Activated naive CD4-positive, alpha-beta T cell treated with anti-CD3 and anti-CD28 coated beads, Interleukin-2, amount 50 U/mL, for 16 hours (primary cell): ENCODE results near the gene ZFX.
A peak's percentile ranks its signal among the peaks of the same experiment; 100 is the strongest.
"Not testable (repeated sequence)": the region's sequence is repeated elsewhere in the genome, so short reads cannot be mapped to it uniquely, and the experiment has no call there.

ENCODE experiments used
- DNase-seq: peaks from one replicate; pipeline ENCODE4 v3.0.0-alpha.2; 2020

ZFX gene

DNA sequence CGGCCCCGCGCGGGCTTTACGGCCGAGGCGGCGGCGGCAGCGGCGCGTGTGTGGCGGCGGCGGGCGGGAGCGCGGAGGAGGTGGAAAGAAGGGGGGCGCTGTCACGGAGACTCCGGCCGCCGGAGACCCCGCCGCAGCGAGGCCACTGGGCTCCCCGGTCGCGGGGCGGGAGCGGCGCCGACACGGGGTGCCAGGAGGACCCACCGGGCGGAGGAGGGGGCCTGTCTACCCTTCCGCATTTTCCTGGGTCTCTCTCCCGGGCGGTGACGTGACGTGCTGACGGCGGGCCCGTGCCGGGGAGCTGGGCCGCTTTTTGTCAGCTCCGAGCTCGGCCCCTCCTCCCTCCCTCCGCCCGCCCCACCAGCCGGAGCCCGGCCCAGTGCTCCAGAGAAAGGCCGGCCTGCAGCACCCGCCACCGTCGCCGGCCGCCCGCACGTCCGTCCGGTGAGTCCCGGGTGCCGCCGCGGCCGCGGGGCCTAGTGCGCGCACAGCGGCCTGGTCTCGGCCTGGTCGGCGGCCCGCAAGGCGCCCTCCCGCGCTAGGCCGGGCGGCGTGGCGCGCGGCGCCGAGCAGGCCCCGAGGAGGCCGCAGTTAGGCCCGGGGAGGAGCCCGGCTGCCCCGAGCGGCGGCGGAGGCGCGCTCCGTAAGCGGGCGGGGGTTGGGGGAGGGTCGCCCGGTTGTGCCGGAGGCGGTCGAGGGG lies at the start of gene ZFX:
ZFX (plus strand) TSS at position 379 of the 700 bp plus-strand sequence. CDS start 23,014 bp downstream, outside the sequence.
- peak; percentile 64 for DNase-seq

DNA sequence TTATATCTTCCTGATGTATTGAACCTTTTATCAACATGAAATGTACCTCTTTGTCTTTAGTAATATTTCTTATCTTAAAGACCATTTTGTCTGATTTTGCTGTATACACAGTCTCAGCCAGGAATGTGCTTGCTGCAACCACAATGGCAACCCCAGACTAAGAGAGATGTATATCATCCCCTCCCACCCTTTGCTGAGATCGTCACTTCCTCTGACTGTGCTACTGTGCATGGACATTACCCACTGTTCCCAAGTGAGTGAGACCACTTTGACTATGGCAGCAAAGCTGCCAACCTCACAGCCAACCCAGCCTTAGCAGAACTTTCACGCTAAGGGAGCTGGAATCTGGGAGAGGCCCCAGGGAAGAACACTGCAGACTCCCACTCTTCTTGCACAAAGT lies 48.8 kb upstream of the ZFX start:
- DNase-seq = no peak

DNA sequence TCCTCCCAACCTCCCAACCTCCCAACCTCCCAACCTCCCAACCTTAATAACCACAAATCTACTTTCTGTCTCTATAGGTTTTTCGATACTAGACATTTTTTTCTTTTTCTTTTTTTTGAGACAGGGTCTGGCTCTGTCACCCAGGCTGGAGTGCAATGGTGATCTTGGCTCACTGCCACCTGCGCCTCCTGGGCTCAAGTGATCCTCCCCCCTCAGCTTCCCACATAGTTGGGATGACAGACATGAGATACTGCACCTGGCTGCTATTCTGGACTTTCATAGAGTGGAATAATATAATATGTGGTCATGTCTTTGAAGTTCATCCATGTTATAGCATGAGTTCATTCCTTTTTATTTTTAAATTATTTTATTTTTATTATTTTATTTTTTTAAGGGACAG lies 39.5 kb upstream of the ZFX start:
- DNase-seq = no peak

DNA sequence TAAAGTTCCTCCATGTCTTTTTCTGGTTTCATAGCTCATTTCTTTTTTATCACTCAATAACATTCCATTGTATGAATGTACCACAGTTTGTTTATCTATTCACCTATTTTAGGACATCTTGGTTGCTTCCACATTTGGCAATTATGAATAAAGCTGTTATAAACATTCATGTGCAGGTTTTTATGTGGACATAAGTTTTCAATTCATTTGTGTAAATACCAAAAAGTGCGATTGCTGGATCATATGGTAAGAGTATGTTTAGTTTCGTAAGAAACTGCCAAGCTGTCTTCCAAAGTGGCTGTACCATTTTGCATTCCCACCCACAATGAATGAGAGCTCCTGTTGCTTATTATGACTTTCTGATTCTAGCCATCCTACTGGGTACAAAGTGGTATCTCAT lies 36.3 kb upstream of the ZFX start:
- no peak for DNase-seq

DNA sequence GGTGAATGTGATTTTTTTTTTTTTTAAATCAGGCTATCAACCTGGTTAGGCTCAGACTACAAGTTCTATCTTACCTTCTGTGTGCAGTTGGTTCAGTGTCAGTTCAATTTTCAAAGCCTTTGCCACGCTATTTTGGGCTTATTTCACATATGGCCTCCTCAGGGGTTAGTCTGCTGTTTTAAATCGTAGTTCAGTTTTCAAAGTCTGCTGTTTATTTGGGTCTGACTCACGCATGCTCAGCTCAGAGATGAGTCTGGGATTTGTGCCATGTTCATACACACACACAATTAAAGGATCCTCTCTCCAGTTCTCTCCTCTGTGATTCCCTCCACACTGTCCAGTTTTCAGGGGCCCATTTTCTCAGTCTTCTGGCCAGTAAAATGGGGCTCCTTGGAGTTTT lies 32.3 kb upstream of the ZFX start:
- no peak for DNase-seq

DNA sequence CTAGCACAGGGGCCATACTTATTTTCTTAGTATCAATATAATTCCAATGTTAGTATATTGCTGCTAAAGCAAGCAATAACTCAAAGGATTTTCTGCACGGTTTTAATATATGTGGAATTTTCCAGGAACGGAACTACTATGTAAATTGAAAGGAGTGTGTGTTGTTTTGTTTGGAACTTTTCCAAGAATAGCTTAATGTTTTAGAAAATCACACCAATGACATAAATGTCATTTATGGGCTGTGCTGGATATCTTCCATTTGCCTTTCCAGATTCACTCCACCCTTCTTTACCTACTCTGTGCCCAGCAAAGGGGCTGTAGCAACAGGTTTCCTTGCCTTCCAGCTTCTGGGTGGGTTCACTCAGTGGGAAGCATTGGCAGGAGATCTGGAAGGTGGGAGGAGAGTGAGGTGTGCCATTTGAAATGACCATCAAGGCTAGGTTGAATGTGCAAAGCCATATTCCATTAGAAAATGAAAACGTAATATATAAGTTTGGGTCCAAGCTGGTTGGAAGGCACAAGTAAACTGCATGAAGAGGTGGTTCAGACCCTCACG lies 25.2 kb upstream of the ZFX start:
- no peak for DNase-seq

DNA sequence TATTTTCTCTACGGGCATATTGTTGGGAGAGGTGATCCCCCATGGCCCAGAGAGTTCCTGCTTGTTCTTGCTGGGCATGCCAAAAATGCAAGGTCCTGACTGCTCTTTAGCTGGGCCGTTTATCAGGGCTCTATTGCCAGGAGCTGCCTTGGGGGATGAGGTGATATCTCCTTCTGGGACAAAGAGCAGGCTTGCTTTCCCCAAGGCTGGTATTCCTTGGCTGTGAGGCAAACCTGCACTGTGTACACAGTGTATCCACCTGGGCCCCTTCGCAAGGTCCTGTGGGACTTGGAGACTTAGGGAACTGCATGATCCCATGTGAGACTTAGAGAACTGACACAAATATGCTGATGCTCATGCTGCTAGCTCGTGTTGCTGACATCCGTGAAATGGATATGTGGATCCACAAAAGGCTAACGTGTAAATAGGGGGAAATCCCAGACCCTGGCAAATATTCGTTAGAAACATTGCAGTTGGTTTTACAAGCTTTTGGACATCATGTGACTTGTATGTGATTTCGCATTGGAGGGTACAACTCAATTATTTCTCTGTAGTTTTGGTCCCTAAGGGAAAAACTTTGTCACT lies 24.4 kb upstream of the ZFX start:
- no peak for DNase-seq

DNA sequence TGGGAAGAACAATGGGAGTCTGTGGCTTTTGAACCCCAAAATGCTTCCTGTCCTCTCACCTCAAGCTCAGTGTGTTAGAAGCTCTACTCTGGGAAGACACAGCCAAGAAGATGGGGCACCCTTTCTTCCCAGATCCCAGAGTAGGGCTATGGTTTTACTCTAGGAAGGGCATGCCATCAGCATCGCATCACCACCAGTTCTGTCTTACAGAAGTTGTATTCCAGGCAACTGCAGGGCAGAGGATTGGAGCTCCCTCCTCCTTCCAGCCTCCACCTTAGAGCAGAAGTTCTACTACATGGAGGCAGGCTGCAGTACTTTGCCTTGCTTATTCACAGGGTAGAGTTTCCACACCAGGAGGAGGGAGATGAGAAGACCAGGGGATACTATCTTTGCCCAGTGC lies 18.1 kb upstream of the ZFX start:
- no peak for DNase-seq

DNA sequence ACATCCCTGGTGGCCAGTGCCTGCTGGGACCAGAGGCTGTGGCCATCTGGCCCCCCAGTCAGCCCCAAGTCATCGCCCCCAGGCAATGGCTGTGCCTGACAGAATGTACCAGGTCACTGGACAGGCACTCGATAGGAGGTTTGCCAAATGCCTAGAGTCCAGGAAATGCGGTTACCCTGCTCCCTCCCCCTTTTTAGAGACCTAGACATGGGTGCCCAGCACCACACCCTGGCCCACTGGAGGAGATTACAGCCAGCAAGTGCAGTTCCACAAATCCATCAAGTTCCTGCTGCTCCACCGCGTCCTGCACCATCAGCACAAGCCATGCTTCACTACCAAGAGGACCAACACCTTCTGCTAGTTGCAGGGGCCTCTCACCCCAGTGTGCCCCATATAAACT lies 16.2 kb upstream of the ZFX start:
- no peak for DNase-seq

DNA sequence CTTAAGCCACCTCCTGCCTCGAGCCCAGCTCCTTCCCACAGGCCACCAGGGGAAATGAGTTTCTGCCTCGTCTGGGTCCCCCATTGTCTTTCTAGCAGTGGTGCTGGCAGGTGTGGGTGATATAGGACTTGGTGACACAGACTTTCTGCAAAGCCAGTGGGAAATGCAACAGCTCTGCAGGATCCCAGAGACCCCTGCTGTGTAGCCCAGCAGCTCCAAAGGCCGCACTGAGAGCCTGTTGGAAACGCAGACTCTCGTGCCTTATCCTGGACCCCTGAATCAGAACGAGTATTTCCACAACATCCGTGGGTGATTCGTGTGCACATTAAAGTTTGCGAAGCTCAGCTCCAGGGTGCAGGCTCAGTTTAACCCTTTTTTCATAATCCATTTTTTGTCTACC lies 13.8 kb upstream of the ZFX start:
- DNase-seq = not testable (repeated sequence)

DNA sequence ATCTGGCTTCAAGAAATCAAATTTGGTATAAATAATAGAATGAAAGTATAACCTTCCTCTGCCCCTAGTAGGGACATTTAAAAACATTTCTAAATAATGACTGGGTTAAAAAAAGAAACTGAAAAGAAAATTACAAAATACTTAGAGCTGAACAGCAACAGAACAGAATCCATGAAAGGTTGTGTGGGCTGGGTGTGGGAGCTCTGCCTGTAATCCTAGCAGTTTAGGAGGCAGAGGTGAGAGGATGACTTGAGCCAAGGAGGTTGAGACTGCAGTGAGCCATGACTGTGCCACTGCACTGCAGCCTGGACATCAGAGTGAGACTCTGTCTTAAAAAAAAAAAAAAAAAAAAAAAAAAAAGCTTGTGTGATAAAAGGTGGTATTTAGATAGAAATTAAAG lies 12.3 kb upstream of the ZFX start:
- no peak for DNase-seq

DNA sequence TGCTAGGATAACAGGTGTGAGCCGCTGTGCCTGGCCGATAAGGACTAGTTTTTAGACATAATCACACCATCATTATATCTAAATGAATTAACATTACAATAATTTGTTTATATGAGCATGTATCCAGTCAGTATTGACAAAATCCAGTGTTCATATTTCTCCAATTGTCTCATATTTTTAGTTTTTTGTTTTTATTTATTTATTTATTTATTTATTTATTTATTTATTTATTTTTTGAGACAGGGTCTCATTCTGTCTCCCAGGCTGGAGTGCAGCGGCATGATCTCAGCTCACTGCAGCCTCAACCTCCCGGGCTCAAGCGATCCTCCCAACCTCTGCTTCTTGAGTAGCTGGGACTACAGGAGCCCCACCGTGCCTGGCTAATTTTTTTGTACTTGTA lies 5.5 kb upstream of the ZFX start:
- DNase-seq = not testable (repeated sequence)

DNA sequence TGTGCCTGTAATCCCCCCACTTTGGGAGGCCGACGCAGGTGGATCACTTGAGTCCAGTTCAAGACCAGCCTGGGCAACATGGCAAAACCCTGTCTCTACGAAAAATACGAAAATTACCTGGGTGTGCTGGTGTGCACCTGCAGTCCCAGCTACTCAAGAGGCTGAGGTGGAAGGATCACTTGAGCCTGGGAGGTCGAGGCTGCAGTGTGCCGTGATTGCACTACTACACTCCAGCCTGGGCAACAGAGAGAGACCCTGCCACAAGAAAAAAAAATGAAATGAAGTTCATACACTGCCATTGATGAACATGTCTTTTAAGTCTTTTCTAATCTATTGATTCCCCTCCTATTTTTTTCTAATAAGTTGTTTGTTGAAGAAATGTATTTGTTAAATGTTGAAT lies 5.0 kb upstream of the ZFX start:
- no peak for DNase-seq

DNA sequence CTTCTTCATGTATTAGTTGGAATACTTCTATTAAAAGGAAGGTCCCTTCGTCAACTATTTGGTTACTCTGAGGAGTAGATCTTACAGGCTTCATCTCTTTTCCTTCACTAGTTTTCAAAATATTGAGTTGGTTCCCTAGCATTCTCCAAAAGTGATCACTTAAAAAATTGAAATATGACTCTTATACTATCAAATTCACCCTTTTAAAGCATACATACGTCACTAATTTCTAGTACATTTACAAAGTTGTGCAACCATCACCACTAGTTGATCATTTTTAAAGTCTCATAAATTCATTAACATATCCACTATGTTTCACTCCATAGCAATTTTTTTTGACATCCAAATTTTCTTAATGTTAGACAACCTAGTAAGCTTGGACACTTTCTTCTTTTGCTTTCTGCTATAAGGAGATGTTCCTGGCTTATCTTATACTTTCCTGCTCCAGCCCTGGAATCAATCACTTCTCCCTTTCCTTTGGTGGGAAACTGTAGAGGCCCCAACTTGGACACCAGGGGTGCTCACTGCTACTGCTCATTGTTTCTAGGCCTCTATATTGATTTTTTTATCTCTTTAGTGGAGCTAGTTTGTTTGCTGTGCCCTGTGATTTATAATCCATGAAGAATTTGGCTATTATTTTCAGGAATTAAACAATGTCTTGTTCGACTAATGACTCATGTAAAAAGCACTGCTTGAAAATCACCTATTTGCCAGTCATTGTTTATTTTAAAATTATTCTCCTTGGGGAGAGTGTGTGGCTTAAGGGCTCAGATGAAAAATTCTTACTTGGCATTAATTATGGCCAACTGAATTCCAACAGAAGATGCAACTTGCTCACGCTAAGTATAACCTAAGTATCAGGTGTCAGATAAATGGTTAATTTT lies 4.0 kb upstream of the ZFX start:
- no peak for DNase-seq

DNA sequence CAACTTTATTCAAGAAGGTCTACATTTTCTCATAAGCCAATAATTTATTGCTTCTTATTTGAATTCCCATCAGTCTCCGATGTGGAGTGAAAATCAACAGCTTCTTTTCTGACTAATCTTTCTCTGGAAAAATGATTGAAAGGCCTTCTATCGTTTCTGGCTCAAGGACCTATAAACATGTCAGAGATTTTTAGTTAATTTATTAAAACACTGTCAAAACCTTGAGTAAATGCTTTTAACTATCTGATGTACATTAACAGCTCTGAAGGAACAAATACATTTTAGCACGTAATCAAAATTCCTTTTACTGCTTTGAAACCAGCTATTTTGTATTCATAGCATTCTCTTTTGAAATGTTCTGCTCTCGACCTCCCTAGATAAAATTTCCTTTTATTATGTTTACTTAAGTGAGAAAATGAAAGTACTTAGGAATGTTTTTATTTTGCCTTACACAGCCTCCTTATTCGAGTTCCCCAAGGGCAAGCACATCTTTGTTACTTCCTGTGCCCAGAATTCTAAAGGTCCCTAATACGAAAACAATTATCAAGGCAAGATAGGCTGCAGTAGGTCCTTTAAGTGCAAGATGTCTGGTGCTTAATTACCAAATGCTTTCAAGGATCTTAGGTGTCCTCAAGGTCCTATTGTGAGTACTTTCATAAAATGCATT lies 3.1 kb upstream of the ZFX start:
- DNase-seq = no peak

DNA sequence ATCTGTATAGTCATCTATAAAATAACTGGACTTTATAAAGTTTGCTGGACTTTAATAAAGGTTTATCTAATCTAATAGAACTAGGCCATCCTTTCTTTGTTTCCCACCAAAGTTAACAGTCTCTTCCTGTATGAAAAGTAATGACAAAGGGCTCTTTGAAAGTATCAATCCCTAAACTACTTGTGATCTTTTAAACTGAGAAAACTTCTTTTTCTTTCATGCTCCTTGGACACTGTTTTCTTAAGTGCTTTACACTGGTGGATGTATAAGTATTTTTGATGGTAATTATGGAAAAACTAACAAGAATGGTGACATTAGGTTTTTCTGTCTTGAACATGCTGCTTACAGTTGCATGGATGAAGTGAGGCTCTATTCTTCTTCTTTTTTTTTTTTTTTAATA lies 2.4 kb upstream of the ZFX start:
- no peak for DNase-seq

DNA sequence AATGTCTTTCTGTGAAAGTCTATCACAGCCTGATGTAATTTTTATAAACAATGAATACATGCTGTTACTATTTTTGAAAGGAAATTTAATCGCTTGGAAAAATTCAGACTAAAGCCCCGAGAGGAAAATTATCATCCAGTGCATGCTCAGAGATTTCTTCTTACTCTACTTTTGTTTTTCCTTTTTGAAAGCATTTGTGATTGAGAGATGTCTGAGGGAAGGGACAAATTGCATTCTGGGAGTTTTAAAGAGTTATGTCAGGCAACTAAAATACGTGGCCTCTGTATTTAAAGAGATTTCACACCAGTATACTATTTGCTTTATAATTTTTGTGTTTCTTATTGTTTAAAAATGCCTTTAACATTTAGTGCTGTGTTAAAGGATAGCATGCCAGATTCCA lies 1.4 kb upstream of the ZFX start:
- DNase-seq = no peak

DNA sequence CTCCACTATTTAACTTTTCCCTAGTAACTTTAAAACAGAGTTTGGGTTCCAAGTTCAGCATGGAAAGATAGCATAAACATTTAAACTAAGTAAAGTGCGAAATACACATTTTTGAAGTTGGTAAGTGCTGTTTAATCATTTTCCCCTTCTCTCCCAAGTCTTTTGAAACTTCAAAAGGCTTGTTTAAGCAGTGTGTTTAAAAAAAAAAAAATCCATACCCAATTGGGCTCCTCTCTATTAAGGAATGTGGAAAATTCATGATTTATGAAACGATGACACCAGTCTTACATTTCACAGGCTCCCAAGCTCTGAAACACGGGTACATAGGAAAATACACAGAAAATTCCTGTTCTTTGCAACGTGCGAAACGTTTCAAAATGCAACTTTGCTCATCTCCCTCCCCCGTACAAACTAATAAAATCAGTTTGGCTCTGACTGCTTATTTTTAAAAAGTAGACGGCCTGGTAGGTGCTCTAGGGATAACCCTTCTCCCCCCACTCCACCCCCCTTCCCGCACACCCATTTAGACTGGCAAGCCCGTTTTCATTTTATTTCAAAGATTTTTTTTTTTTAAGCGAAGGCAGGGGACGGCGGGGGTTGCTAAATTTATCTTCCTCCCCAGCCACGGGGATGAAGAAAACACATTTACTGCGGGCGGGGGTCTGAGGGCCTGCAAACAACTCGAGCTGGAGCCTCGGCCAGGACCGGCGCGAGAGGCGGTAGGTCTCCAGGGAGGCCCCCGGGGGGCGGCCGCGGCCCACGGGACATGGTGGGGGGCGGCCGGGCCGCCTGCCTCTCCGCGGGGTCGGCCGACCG lies 786 bp upstream of the ZFX start:
- DNase-seq = no peak

DNA sequence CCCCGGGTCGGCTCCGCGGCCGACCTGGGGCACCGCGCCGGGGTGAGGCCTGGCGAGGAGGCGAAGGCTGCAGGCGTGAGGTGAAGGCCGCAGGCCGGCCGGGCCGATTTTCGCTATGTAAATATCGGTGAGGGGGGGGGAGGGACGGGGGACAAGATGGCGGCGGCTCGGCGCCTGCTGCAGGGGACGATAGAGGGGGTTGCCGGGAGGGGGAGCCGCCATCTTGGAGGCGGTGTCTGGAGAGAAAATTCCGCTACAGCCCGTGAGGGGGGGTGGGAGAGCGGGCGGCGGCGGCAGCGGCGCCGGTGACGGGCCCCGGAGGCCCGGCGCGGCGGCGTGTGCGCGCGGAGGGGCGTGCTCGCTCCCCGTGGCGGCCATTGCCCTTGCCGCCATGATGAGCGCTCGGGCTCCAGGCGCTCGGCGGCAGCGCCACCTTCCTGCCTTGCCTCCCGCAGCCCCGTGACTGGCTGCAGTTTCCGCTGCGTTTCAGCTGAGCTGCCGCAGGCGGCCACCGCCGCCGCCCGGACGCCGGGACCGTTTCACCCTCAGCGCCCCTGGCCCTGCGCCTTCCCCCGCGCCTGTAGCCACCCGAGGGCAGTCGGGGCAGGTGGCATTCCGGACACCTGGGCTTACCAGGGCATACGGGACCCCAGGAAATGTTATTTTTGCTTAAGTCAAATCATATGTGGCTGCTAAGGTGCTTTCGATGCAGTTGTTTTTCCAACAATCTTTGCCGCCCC lies 692 bp downstream of the ZFX start:
- peak; percentile 84 for DNase-seq

DNA sequence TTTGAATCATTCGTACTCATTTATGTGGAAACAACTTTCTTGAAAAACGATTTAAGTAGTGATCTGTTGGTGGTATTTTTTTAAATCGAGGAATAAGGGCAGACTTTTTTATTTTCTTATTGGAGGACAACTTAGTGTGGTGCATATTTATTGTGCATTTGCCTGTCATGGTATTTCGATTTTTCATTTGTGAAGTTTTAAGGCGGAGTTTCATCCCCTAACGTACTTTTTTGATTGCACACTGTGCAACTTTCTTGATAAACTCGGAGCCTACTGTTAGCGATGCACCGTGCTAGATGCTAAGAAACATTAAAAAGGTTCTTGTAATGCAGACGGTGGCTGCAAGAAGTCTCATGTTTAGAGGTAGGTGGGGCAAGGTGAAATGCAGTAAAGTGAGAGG lies 1.4 kb downstream of the ZFX start:
- DNase-seq = no peak

DNA sequence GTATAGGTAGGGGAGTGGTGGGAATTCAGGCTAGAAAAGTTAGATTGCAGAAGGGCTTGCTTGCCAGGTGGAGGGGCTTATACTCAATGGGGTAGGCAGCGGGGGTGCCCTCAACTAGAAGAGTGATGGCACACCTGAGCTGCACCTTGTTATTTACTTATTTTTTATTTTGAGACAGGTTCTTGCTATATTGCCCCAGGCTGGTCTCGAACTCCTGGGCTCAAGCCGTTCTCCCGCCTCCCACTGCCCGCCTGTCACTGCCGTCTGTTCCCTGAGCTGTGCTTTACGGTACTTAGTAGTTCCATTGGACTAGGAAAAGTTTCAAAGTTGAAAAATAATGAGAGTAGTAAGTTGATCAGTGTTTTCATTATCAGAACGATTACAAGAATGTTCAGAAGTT lies 2.0 kb downstream of the ZFX start:
- DNase-seq = no peak
